ENCODE data around the gene PLXNC1. TPM values are rescaled to one million over a fixed set of nuclear protein-coding genes. Genes with fewer than 3 reads are reported as not detected.

The PLXNC1 gene
- total RNA-seq, 1 donor from 2014 or later = 0.17 TPM

- no peak for DNase-seq
These were observed 58.5 kb downstream of the PLXNC1 start for GRCh38 chr12:94206886-94207285.

GRCh38 chr12:94207467-94207848, 59.1 kb downstream of the PLXNC1 start:
- DNase-seq = no peak

GRCh38 chr12:94207849-94208621, 59.7 kb downstream of the PLXNC1 start:
- DNase-seq = no peak

GRCh38 chr12:94208622-94208966, 60.2 kb downstream of the PLXNC1 start:
- no peak for DNase-seq

GRCh38 chr12:94209240-94209639, 60.9 kb downstream of the PLXNC1 start:
- DNase-seq = no peak

GRCh38 chr12:94211021-94211420, 62.6 kb downstream of the PLXNC1 start:
- DNase-seq = no peak

GRCh38 chr12:94218233-94218632, 69.9 kb downstream of the PLXNC1 start:
- no peak for DNase-seq

GRCh38 chr12:94219622-94220302, 71.4 kb downstream of the PLXNC1 start:
- no peak for DNase-seq

- no peak for DNase-seq
These were observed 72.4 kb downstream of the PLXNC1 start for GRCh38 chr12:94220804-94221203.

- no peak for DNase-seq
These were observed 74.1 kb downstream of the PLXNC1 start for GRCh38 chr12:94222351-94223084.

GRCh38 chr12:94223842-94224241, 75.5 kb downstream of the PLXNC1 start:
- DNase-seq = no peak

- no peak for DNase-seq
These were observed 77.1 kb downstream of the PLXNC1 start for GRCh38 chr12:94225506-94225905.

- no peak for DNase-seq
These were observed 77.7 kb downstream of the PLXNC1 start for GRCh38 chr12:94225947-94226630.

GRCh38 chr12:94227066-94227465, 78.7 kb downstream of the PLXNC1 start:
- DNase-seq = no peak

GRCh38 chr12:94228488-94228907, 80.1 kb downstream of the PLXNC1 start:
- DNase-seq = no peak

- DNase-seq = no peak
These were observed 81.5 kb downstream of the PLXNC1 start for GRCh38 chr12:94229902-94230301.

- no peak for DNase-seq
These were observed 82.1 kb downstream of the PLXNC1 start for GRCh38 chr12:94230357-94230905.

- DNase-seq = no peak
These were observed 83.3 kb downstream of the PLXNC1 start for GRCh38 chr12:94231709-94232108.

- no peak for DNase-seq
These were observed 87.5 kb downstream of the PLXNC1 start for GRCh38 chr12:94235848-94236247.

- no peak for DNase-seq
These were observed 91.1 kb downstream of the PLXNC1 start for GRCh38 chr12:94239332-94239993.

GRCh38 chr12:94240171-94240570, 91.8 kb downstream of the PLXNC1 start:
- DNase-seq = no peak

GRCh38 chr12:94242901-94243300, 94.5 kb downstream of the PLXNC1 start:
- DNase-seq = no peak

Data from dermis blood vessel endothelial cell (primary cell).